GM06990 (cell line): Measurements from ENCODE around the gene MEX3D.

ENCODE experiments used
- DNase-seq: peaks from one replicate; pipeline ENCODE4 v3.0.0-alpha.2; 2011; ENCODE audit not compliant: insufficient read length; ENCODE audit errors: extremely low read depth
- H3K27me3 ChIP-seq: replicated peaks from 2 replicates; pipeline ENCODE4 v1.6.0; 2011; ENCODE audit warnings: low read length; ENCODE audit not compliant: control insufficient read depth, insufficient read depth
- H3K36me3 ChIP-seq: 2 replicates; pipeline ENCODE4 v1.5.1; 2011; ENCODE audit warnings: low read length; ENCODE audit not compliant: control insufficient read depth, insufficient read depth
- H3K4me3 ChIP-seq: replicated peaks from 2 replicates; pipeline ENCODE4 v1.5.1; 2011; ENCODE audit warnings: low read depth, mild to moderate bottlenecking, control low read depth, low read length
- TF ChIP-seq, protein P1 (sequence below): IDR thresholded peaks from 2 replicates; pipeline ENCODE4 v1.5.1; 2011; ENCODE audit warnings: low read length, control low read depth, mild to moderate bottlenecking, inconsistent platforms; ENCODE audit not compliant: insufficient read depth, poor library complexity, severe bottlenecking

The MEX3D gene

DNA sequence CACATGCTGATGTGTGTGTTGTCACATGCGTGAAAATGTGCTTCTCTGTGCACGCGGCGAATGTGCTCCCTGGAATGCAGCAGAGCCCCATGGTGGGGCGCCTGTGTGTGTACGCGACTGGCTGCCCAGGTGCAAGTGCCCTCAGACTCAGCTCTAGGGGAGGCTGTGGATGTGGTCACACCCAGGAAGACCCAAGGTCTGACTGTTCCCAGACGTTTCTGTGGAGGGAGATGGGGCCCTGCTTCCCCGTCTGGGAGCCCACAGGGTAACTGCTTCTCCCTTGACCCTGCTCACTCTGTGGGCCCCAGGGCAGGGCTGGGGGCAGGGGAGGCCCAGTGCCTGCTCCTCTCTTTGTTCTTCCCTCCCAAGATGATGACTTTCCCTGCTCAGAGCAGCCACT, 45.0 kb upstream of the MEX3D start:
- Histone ChIP-seq H3K36me3 (peaks cover 67% of the 10 kb centered on the region), H3K4me3 (no peak overlapping the region), H3K27me3 (no peaks in the 10 kb centered on the region)
- DNase-seq, result no peak
- TF ChIP-seq, protein P1, sequence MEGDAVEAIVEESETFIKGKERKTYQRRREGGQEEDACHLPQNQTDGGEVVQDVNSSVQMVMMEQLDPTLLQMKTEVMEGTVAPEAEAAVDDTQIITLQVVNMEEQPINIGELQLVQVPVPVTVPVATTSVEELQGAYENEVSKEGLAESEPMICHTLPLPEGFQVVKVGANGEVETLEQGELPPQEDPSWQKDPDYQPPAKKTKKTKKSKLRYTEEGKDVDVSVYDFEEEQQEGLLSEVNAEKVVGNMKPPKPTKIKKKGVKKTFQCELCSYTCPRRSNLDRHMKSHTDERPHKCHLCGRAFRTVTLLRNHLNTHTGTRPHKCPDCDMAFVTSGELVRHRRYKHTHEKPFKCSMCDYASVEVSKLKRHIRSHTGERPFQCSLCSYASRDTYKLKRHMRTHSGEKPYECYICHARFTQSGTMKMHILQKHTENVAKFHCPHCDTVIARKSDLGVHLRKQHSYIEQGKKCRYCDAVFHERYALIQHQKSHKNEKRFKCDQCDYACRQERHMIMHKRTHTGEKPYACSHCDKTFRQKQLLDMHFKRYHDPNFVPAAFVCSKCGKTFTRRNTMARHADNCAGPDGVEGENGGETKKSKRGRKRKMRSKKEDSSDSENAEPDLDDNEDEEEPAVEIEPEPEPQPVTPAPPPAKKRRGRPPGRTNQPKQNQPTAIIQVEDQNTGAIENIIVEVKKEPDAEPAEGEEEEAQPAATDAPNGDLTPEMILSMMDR, result no peak

DNA sequence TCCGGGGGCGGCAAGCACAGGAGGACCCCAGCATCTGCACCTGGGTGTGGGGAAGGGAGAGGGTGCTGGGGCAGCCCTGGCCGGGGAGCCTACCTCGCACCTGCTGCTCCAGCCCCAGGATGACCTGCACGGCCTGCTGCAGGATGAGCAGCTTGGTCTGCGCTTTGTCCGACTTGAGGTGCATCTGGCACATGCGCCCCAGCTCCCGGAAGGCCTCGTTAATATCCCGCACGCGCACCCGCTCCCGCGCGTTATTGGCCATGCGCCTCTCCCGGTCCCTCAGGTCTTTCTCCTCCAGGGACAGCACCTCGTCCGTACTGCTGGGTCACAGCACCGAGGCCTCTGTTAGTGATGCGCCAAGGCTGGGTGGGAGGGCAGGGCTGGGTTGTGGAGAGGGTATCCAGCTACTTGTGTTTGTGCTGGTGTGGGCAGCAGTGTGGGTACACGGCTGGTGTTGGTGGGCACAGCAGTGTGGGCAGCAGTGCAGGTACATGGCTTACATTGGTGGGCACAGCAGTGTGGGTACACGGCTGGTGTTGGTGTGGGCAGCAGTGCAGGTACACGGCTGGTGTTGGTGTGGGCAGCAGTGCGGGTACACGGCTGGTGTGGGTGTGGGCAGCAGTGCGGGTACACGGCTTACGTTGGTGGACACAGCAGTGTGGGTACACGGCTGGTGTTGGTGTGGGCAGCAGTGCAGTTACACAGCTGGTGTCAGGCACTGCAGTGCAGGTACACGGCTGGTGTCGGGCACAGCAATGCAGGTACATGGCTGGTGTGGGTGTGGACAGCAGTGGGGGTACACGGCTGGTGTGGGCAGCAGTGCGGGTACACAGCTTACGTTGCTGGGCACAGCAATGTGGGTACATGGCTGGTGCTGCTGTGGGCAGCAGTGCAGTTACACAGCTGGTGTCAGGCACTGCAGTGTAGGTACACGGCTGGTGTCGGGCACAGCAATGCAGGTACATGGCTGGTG, 44.3 kb upstream of the MEX3D start:
- no peak for DNase-seq
- no peaks in the 10 kb centered on the region for H3K27me3 ChIP-seq
- peaks cover 60% of the 10 kb centered on the region for H3K36me3 ChIP-seq
- TF ChIP-seq, protein P1, result no peak
- H3K4me3 ChIP-seq, result no peak overlapping the region

DNA sequence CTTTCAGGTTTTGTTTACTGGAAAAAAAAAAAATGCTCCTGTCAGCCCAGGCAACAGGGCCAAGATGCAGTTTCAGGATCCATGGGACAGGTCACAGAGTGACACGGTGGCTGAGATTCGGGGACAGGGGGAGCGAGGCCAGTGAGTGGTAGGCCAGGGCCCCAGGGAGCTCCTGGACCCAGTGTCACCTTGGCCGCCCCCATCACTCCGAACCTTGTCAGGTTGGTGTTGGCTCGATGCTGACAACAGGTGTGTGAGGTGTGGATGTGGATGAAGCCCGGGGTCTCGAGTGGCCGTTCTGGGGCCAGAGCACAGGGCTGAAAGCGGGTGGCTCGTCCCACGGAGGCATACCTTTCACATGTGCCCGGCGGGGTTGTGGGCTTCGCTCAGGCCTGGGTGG, 43.2 kb upstream of the MEX3D start:
- TF ChIP-seq, protein P1, result no peak
- no peak overlapping the region for H3K4me3 ChIP-seq
- peaks cover 54% of the 10 kb centered on the region for H3K36me3 ChIP-seq
- no peak for DNase-seq
- H3K27me3 ChIP-seq, result no peaks in the 10 kb centered on the region

DNA sequence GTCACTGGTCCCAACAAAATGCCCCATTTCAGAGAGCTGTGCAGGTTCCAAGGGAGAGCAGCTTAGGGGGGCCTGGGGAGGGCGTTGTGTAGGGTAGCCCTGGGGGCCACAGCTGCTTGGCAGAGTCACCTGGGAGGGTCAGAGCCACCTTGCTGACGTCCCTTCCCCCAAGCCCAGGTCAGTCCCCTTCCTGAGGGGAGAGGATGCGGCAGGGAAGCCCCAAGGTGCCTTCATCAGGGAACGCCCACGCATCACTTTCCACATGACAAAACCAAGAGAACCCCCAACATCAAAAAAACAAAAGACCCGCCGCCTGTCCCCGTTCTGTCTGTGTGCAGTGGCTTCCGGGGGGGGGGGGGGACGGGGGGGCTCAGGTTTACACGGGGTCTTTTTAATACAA, 42.5 kb upstream of the MEX3D start:
- H3K4me3 ChIP-seq, result no peak overlapping the region
- peaks cover 51% of the 10 kb centered on the region for H3K36me3 ChIP-seq
- no peaks in the 10 kb centered on the region for H3K27me3 ChIP-seq
- no peak for DNase-seq
- TF ChIP-seq, protein P1, result no peak

DNA sequence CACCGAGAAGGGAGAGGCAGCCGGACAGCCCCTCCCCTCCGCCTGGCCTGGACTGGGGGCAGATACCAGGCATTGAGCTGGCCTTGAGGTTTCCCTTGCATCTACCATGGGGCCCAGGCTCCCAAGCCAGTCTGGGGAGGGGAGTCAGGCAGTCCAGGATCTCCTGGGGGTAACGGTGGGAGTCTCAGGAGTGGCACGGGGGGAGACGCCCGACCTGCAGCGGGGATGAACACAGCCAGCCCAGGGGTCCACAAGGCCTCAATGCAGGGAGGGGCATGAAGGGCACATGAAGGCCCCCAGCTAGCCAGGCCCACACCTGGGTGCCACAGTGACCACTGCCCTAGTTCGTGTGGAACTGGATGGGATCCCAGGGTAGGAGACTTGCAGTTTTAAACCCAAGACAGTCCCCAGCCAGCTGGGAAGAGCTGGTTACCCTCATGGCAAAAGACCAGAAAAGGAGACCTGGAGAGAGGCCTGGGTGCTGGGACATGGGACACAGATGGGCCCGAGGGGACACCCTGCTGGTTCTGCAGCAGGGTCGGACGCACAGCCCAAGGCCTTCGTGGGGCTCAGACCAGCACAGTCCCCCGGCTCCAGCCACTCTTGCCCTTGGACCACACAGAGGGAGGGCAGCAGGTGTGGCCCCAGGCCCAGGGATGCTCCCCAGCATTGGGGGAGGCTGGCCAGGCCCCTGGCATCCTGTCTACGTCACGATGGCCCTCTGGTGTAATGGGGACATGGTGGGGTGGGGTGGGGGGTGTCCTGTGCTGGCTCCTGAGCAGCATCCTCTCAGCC, 41.8 kb upstream of the MEX3D start:
- Histone ChIP-seq H3K4me3 (no peak overlapping the region), H3K27me3 (no peaks in the 10 kb centered on the region), H3K36me3 (peaks cover 44% of the 10 kb centered on the region)
- no peak for DNase-seq
- TF ChIP-seq, protein P1, result no peak
